HL-60 (cell line): ENCODE data around the gene B2M.

Experiments
- DNase-seq, 2 experiments: peaks; one replicate each; pipeline ENCODE4 v3.0.0-alpha.2; 2010 to 2020; ENCODE audit warnings: low read depth in 1 of 2, low spot score in 1 of 2
- H3K27ac ChIP-seq: fragments of 250-450 bp; sonication (Bioruptor Pico); replicated peaks from 2 replicates; pipeline ENCODE4 v1.5.1; 2020; ENCODE audit warnings: mild to moderate bottlenecking, moderate library complexity
- H3K27me3 ChIP-seq: fragments of 250-450 bp; sonication (Bioruptor Pico); 2 replicates; pipeline ENCODE4 v1.5.1; 2021; ENCODE audit warnings: mild to moderate bottlenecking, moderate library complexity; ENCODE audit not compliant: insufficient read depth, poor library complexity, severe bottlenecking
- H3K4me3 ChIP-seq: replicated peaks from 2 replicates; pipeline ENCODE4 v1.5.1; 2011; ENCODE audit warnings: mild to moderate bottlenecking, control low read depth, low read length; ENCODE audit not compliant: insufficient read depth
- GABPA ChIP-seq: IDR thresholded peaks from 2 replicates; pipeline ENCODE4 v1.6.1; 2012; ENCODE audit warnings: low read depth
- POLR2AphosphoS5 ChIP-seq: IDR thresholded peaks from 2 replicates; pipeline ENCODE4 v1.6.1; 2012; ENCODE audit warnings: low read depth
- SPI1 ChIP-seq: IDR thresholded peaks from 2 replicates; pipeline ENCODE4 v1.6.1; 2012; ENCODE audit warnings: low read depth, mild to moderate bottlenecking, borderline replicate concordance
- TF ChIP-seq, protein P1 (sequence below): IDR thresholded peaks from one replicate; pipeline ENCODE4 v1.5.1; 2011; ENCODE audit warnings: low read length, control low read depth, inconsistent platforms; ENCODE audit not compliant: insufficient read depth
- TF ChIP-seq, protein P2 (sequence below): IDR thresholded peaks from 2 replicates; pipeline ENCODE4 v1.6.1; 2012; ENCODE audit warnings: low read depth; ENCODE audit not compliant: insufficient replicate concordance

Gene B2M

DNA sequence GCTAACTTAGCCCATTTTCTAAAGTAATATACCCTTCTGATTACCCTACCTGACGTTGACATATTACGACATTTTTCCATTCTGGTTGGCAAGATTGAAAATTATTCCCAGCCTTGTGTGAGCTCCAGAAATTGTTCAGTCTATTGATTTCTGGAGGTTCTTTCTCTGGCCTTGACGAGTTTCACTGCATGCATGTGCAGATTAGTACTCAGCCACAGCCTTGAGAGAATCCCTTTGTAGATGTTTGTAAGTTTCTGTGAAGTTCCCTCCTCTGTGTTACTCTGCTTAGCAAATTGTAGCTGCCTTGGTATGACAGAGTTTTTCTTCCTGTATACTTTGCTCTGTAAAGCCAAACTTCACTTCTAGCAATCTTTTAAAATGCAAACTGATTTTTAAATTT lies 52.5 kb downstream of the B2M start:
- TF ChIP-seq, protein P1, sequence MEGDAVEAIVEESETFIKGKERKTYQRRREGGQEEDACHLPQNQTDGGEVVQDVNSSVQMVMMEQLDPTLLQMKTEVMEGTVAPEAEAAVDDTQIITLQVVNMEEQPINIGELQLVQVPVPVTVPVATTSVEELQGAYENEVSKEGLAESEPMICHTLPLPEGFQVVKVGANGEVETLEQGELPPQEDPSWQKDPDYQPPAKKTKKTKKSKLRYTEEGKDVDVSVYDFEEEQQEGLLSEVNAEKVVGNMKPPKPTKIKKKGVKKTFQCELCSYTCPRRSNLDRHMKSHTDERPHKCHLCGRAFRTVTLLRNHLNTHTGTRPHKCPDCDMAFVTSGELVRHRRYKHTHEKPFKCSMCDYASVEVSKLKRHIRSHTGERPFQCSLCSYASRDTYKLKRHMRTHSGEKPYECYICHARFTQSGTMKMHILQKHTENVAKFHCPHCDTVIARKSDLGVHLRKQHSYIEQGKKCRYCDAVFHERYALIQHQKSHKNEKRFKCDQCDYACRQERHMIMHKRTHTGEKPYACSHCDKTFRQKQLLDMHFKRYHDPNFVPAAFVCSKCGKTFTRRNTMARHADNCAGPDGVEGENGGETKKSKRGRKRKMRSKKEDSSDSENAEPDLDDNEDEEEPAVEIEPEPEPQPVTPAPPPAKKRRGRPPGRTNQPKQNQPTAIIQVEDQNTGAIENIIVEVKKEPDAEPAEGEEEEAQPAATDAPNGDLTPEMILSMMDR = no peak
- TF ChIP-seq, protein P2, sequence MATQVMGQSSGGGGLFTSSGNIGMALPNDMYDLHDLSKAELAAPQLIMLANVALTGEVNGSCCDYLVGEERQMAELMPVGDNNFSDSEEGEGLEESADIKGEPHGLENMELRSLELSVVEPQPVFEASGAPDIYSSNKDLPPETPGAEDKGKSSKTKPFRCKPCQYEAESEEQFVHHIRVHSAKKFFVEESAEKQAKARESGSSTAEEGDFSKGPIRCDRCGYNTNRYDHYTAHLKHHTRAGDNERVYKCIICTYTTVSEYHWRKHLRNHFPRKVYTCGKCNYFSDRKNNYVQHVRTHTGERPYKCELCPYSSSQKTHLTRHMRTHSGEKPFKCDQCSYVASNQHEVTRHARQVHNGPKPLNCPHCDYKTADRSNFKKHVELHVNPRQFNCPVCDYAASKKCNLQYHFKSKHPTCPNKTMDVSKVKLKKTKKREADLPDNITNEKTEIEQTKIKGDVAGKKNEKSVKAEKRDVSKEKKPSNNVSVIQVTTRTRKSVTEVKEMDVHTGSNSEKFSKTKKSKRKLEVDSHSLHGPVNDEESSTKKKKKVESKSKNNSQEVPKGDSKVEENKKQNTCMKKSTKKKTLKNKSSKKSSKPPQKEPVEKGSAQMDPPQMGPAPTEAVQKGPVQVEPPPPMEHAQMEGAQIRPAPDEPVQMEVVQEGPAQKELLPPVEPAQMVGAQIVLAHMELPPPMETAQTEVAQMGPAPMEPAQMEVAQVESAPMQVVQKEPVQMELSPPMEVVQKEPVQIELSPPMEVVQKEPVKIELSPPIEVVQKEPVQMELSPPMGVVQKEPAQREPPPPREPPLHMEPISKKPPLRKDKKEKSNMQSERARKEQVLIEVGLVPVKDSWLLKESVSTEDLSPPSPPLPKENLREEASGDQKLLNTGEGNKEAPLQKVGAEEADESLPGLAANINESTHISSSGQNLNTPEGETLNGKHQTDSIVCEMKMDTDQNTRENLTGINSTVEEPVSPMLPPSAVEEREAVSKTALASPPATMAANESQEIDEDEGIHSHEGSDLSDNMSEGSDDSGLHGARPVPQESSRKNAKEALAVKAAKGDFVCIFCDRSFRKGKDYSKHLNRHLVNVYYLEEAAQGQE = no peak
- TF ChIP-seq POLR2AphosphoS5 = no peak
- no peak for TF ChIP-seq SPI1
- TF ChIP-seq GABPA = no peak
- no peak for DNase-seq

DNA sequence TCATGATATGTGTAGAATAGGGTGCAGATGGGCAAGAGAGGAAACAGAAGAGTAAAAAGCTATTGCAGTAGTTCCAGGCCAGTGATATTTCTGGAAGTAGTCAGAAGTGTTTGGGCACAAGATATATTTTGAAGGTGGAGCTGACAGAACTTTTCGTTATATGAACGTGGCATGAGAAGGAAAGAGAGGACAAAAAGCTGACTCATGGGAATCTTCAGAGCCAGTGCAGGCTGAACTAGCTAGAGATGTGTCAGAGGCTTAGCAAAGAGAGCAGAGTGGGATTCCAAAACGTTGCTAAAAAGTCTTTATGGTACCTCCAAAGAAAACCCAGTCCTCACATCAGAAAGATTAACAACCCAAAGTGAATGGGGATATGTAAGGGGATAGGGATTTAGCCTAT lies 53.7 kb downstream of the B2M start:
- no peak for TF ChIP-seq SPI1
- TF ChIP-seq, protein P1 = no peak
- TF ChIP-seq GABPA = no peak
- TF ChIP-seq, protein P2 = no peak
- TF ChIP-seq POLR2AphosphoS5 = no peak
- DNase-seq = no peak
- Histone ChIP-seq H3K4me3 (no peak overlapping the region), H3K27me3 (no peaks in the 10 kb centered on the region), H3K27ac (no peak overlapping the region)

More for the DNA sequence above, 52.5 kb downstream of the B2M start:
- H3K27ac ChIP-seq = no peak overlapping the region
- no peak overlapping the region for H3K4me3 ChIP-seq
- H3K27me3 ChIP-seq = no peaks in the 10 kb centered on the region
